ENCODE measurements around the gene PTPRN2.

GRCh38 chr7:158263110-158263963 is 324.3 kb downstream of the PTPRN2 start:
- no peak for TF ChIP-seq MAX (IDR thresholded peaks at IDR 0.05; ENCODE audit: low read depth, low read length)
- TF ChIP-seq, protein P1, sequence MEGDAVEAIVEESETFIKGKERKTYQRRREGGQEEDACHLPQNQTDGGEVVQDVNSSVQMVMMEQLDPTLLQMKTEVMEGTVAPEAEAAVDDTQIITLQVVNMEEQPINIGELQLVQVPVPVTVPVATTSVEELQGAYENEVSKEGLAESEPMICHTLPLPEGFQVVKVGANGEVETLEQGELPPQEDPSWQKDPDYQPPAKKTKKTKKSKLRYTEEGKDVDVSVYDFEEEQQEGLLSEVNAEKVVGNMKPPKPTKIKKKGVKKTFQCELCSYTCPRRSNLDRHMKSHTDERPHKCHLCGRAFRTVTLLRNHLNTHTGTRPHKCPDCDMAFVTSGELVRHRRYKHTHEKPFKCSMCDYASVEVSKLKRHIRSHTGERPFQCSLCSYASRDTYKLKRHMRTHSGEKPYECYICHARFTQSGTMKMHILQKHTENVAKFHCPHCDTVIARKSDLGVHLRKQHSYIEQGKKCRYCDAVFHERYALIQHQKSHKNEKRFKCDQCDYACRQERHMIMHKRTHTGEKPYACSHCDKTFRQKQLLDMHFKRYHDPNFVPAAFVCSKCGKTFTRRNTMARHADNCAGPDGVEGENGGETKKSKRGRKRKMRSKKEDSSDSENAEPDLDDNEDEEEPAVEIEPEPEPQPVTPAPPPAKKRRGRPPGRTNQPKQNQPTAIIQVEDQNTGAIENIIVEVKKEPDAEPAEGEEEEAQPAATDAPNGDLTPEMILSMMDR (IDR thresholded peaks at IDR 0.05; ENCODE audit: low read depth, low read length): no peak
- no peak for TF ChIP-seq POLR2A (IDR thresholded peaks at IDR 0.05; ENCODE audit: extremely low read depth, insufficient read length)
